GM12801 (cell line): Measurements from ENCODE around the gene ISYNA1.

Experiments
- CTCF ChIP-seq: IDR thresholded peaks from one replicate; pipeline ENCODE4 v1.5.1; 2011; ENCODE audit warnings: control low read depth; ENCODE audit not compliant: insufficient read length; ENCODE audit errors: extremely low read depth

The ISYNA1 gene

DNA sequence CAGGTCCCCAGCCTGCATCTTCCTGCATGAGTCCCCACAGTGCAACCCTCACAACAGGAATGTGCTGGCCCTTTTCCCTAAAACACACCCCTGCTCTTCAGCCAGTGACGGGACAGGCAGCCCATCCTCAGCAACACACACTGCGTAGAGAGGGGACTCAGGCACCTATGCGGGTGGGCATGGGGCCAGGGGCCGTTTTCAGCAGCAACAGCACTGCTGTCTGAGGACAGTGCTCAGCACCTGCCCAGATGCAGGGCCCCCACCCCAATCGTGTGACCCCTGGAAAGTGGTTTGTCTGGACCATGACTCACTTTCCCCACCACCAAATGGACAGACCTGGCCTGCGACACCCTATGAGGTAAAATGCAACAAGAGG, 28.0 kb upstream of the ISYNA1 start:
- TF ChIP-seq CTCF: no peak

DNA sequence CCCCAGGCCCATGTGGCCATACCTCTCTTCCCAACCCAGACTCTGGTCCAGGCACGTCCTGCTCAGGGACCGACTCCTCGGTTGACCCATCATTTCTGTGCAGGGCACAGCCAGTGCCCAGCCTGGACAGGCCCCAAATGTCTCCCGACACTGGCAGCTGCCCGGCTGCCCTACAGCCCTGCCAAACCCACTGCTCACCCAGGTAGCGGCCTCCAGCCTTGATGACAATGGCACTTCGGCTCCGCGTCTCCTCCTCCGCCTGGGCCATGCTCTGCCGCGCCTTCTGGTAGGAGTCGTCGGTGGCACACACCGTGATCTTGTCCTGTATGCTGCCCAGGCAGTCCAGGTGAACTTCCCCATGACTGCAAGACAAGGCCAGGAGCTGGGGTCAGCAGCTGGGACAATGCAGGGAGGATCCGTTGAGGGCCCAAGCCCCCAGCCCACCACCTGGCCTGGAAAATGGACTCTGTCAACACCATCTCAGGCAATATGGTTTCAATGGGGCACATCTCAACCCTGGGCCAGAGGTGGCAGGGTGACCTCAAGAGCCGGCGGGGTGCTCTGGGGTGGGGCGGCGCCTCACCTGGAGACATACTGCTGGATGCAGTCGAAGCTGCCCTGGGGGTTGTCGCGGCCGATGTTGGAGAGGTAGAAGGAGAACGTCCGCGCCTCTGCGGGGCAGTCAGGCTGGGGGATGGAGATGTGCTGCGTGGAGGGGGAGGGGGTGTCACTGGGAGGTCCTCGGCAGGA, 27.5 kb upstream of the ISYNA1 start:
- TF ChIP-seq CTCF: no peak

- TF ChIP-seq CTCF: no peak
Observed at GRCh38 chr19:18464646-18465045, 26.7 kb upstream of the ISYNA1 start.

DNA sequence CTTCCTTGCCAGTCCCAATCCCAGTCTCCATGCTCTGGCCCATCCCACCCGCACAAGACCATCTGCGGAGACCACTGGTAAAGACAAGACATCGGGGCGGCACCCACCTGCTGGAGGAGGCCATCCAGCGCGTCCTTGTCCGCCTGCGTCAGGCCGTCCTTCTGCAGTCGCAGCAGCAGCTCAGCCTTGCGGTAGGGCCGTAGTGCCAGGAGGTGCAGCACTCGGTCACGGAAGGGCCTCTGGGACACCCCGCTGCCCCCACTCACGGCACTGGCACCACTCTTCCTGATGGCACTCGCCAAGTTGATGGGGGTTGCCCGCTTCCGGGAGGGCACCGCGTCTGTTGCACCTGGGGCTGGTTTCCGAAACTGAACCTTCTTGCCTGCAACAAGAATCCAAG, 23.5 kb upstream of the ISYNA1 start:
- no peak for TF ChIP-seq CTCF

- no peak for TF ChIP-seq CTCF
Observed at GRCh38 chr19:18460900-18461299, 23.0 kb upstream of the ISYNA1 start.

DNA sequence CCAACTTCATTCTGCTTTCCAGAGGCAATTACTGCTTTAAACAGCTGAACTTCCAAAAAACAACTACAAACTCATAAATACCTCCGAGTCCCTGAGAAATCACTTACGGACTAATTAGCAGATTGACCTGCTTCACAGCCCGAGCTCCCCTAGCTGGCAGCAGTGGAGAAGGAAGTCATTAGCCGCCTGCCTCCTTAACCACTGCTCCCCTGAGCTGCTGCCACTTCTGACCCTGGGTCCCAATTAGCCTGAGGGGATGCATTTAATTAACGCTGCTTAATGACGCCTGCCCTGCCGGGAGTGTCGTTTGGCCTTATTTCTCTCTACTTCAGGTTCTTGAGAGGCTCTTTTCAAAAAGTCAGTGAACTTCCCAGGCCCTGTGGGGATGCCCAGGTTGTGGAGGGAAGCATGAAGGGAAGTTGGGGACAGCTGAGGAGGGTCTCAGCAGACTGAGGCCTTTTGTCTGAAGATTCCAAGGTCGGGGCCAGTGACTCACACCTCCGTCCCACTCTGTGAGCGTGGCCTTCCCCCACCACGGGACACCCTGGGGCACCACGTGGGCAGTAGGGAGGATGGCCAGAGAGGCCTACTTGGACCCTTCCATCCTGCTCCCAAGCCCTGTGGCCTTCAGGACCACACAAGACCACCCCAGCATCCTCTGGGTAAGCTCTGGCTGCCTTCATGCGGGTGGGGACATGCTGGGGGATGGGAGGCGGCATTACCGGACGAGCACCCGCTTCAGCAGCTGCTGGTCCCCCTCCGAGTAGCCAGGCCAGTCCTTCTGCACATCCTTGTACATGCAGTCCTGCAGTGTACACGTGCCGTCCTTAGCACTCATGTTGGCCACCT, 19.8 kb upstream of the ISYNA1 start:
- TF ChIP-seq CTCF: no peak

DNA sequence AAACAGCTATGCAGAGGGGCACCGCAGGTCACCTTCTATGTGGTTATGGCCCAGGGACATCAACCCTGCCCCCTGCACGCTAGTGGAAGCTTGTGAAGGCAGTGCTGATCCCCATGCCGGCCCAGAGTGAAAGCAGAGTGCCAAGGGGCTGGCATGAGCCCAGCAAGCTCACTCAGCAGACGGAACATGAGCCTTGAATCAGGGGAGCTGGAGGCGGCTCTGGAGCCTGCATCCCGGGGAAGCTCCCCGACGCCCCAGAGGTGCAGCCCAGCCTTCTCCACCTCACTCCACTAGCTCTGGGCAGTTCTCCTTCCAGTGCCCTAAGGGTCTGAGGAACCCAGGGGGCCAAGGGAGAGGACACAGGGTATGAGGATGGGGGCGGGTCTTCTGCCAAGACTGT, 19.0 kb upstream of the ISYNA1 start:
- TF ChIP-seq CTCF: no peak
